ENCODE results near the gene MOG.

The MOG gene

GRCh38 chr6:29656798-29657197 lies at the start of gene MOG:
Gene MOG (plus strand): TSS chr6:29657092. CDS start chr6:29657210, 118 bp downstream.
- DNase-seq (ENCODE audit: extremely low read depth, low read depth): no peak
- TF ChIP-seq CTCF (IDR thresholded peaks at IDR 0.05; ENCODE audit: low read depth, low read length): no peak

- TF ChIP-seq CTCF (IDR thresholded peaks at IDR 0.05; ENCODE audit: low read depth, low read length): no peak
Observed at GRCh38 chr6:29608131-29608530, 48.8 kb upstream of the MOG start.

GRCh38 chr6:29610540-29610939 lies 46.4 kb upstream of the MOG start:
- no peak for DNase-seq (ENCODE audit: extremely low read depth, low read depth)
- TF ChIP-seq CTCF (IDR thresholded peaks at IDR 0.05; ENCODE audit: low read depth, low read length): no peak

More at GRCh38 chr6:29608131-29608530, 48.8 kb upstream of the MOG start:
- no peak for DNase-seq (ENCODE audit: extremely low read depth, low read depth)

GRCh38 chr6:29611426-29611825 lies 45.5 kb upstream of the MOG start:
- no peak for DNase-seq (ENCODE audit: extremely low read depth, low read depth)
- no peak for TF ChIP-seq CTCF (IDR thresholded peaks at IDR 0.05; ENCODE audit: low read depth, low read length)

- TF ChIP-seq CTCF (IDR thresholded peaks at IDR 0.05; ENCODE audit: low read depth, low read length): no peak; the same call in 1 of the 2 replicates
- no peak for DNase-seq (ENCODE audit: extremely low read depth, low read depth)
Observed at GRCh38 chr6:29617782-29618554, 38.9 kb upstream of the MOG start.

GRCh38 chr6:29619578-29620160 lies 37.2 kb upstream of the MOG start:
- no peak for DNase-seq (ENCODE audit: extremely low read depth, low read depth)
- TF ChIP-seq CTCF (IDR thresholded peaks at IDR 0.05; ENCODE audit: low read depth, low read length): no peak

- no peak for TF ChIP-seq CTCF (IDR thresholded peaks at IDR 0.05; ENCODE audit: low read depth, low read length)
- no peak for DNase-seq (ENCODE audit: extremely low read depth, low read depth)
Observed at GRCh38 chr6:29620630-29621029, 36.3 kb upstream of the MOG start.
